ENCODE results near the gene KLF16.

GRCh38 chr19:1860042-1860775, 3.2 kb downstream of the KLF16 start:
- TF ChIP-seq EZH2 (IDR thresholded peaks at IDR 0.05; ENCODE audit: borderline replicate concordance) (no peak), CTCF (IDR thresholded peaks at IDR 0.05; ENCODE audit: poor library complexity) (no peak)

Measured in hepatocyte (in vitro differentiated cells).